Stomach (tissue), 9 donors: ENCODE results near the gene RGS7. TPM values are rescaled to one million over a fixed set of nuclear protein-coding genes. Genes with fewer than 3 reads are reported as not detected.

Experiments
- DNase-seq, 2 donors: peaks; one replicate each; pipeline versions ENCODE4 v3.0.0 to v3.0.0-alpha.2; 2013 to 2019
- H3K27ac ChIP-seq, 5 donors: fragments of 200-600 bp in 4 of 5; sonication (generic) in 4 of 5; one replicate each; pipeline ENCODE4 v1.5.1; 2013 to 2019; ENCODE audit warnings: mild to moderate bottlenecking in 1 of 5, moderate library complexity in 1 of 5
- H3K27me3 ChIP-seq, 3 donors: fragments of 200-600 bp; sonication (generic); one replicate each; pipeline ENCODE4 v1.5.1; 2017 to 2019; ENCODE audit warnings: mixed run types in 1 of 3
- H3K36me3 ChIP-seq, 4 donors: fragments of 200-600 bp; sonication (generic); 1 replicate in 3 of 4; 2 replicates in 1 of 4; pipeline ENCODE4 v1.5.1; 2016 to 2019
- H3K4me1 ChIP-seq, 4 donors: fragments of 200-600 bp; sonication (generic); one replicate each; pipeline ENCODE4 v1.5.1; 2016 to 2019
- H3K4me3 ChIP-seq, 4 donors: fragments of 200-600 bp; sonication (generic) in 3 of 4; one replicate each; pipeline ENCODE4 v1.5.1; 2016 to 2019; ENCODE audit warnings: mild to moderate bottlenecking in 1 of 4
- H3K9me3 ChIP-seq, 4 donors: fragments of 200-600 bp; sonication (generic); one replicate each; pipeline ENCODE4 v1.5.1; 2016 to 2019
- CTCF ChIP-seq, 7 experiments: fragments of 450-650 bp in 4 of 7; fragments of 200-600 bp in 3 of 7; sonication (generic) in 3 of 7; IDR thresholded peaks; one replicate each; pipeline ENCODE4 v1.5.1; 2016 to 2019; ENCODE audit warnings: antibody characterized with exemption in 7 of 7, control low read depth in 2 of 7, mild to moderate bottlenecking in 1 of 7
- EP300 ChIP-seq: sonication (generic); formaldehyde crosslinking; IDR thresholded peaks from one replicate; pipeline ENCODE4 v1.6.1; 2017; ENCODE audit warnings: antibody characterized with exemption
- POLR2A ChIP-seq, 4 donors: fragments of 450-650 bp; IDR thresholded peaks; one replicate each; pipeline ENCODE4 v1.6.1; 2016; ENCODE audit warnings: antibody characterized with exemption in 4 of 4, control low read depth in 2 of 4, mild to moderate bottlenecking in 1 of 4, moderate library complexity in 1 of 4
- POLR2AphosphoS5 ChIP-seq, 3 donors: sonication (generic); formaldehyde crosslinking; IDR thresholded peaks; one replicate each; pipeline ENCODE4 v1.6.1; 2016; ENCODE audit warnings: antibody characterized with exemption in 3 of 3
- WGBS, 5 donors: extraction: QIAGEN DNeasy Blood & Tissue Kit in 3 of 5; methylation state at CpG; one replicate each; pipeline versions ENCODE4 v1.1.5 to v1.1.7; 2013 to 2018; 5-methylcytosine and 5-hydroxymethylcytosine counted together
- intact Hi-C: fragments of 100-400 bp; cut with DNase I; formaldehyde crosslinking; loops from one replicate; pipeline ENCODE4 v1.15.1; 2023; ENCODE audit warnings: low total_unique reads
- polyA plus RNA-seq, 3 donors: library from polyadenylated mRNA; stranded (reverse); fragments of 200-250 nt; gene quantifications; one replicate each; pipeline ENCODE4 v1.2.3, GENCODE V29; 2013
- total RNA-seq, 5 donors: library from RNA; depleted of rRNA; stranded (reverse); fragments of >200 nt; gene quantifications; one replicate each; pipeline versions ENCODE4 v1.1.0 to v1.2.3, GENCODE V29; 2014 to 2016
- donor health status: healthy with polysubstance abuse.
- donor health status: Bipolar disorder and iron deficiency.
- donor health status: healthy.

Gene RGS7
- total and polyA plus RNA-seq, 8 donors, result 0.23 to 2.9 (median 1.9) TPM; not detected in 2

- H3K9me3 ChIP-seq, result no peaks in the 10 kb centered on the region
- intact Hi-C loops, result no loop called here
- 84 to 92% (median 90%) methylated on average over 3 of the region's 3 CpGs for WGBS, 5 donors
- H3K27me3 ChIP-seq, result no peaks in the 10 kb centered on the region
- no peaks in the 10 kb centered on the region for H3K36me3 ChIP-seq
- H3K27ac ChIP-seq, result no peak overlapping the region
- no peaks in the 10 kb centered on the region for H3K4me1 ChIP-seq
- DNase-seq, result no peak
- TF ChIP-seq CTCF (IDR thresholded peaks at IDR 0.05) (no peak), EP300 (no peak), POLR2AphosphoS5 (IDR thresholded peaks at IDR 0.05) (no peak), POLR2A (IDR thresholded peaks at IDR 0.05) (no peak)
- no peak overlapping the region for H3K4me3 ChIP-seq
Observed at GRCh38 chr1:240860023-240860422, 497.0 kb downstream of the RGS7 start.

GRCh38 chr1:240854367-240854766 is 502.6 kb downstream of the RGS7 start:
- DNase-seq, result no peak
- Histone ChIP-seq H3K4me1 (no peaks in the 10 kb centered on the region), H3K36me3 (no peaks in the 10 kb centered on the region), H3K27me3 (no peaks in the 10 kb centered on the region), H3K4me3 (no peak overlapping the region), H3K9me3 (peaks cover 0 to 6% (median 0%) of the 10 kb centered on the region in 4 donors), H3K27ac (no peak overlapping the region)
- TF ChIP-seq POLR2AphosphoS5 (IDR thresholded peaks at IDR 0.05), result no peak
- intact Hi-C loops, result no loop called here
- 71 to 89% (median 83%) methylated on average over 6 of the region's 6 CpGs for WGBS, 5 donors

GRCh38 chr1:240847325-240847724 is 509.7 kb downstream of the RGS7 start:
- intact Hi-C loops, result no loop called here
- TF ChIP-seq EP300 (no peak), POLR2AphosphoS5 (IDR thresholded peaks at IDR 0.05) (no peak), POLR2A (IDR thresholded peaks at IDR 0.05) (no peak), CTCF (IDR thresholded peaks at IDR 0.05) (no peak)
- H3K9me3 ChIP-seq, result peaks cover 0 to 6% (median 0%) of the 10 kb centered on the region in 4 donors
- no peaks in the 10 kb centered on the region for H3K36me3 ChIP-seq
- no peak overlapping the region for H3K4me3 ChIP-seq
- no peak overlapping the region for H3K27ac ChIP-seq
- WGBS, 5 donors, result 85 to 93% (median 91%) methylated on average over 2 of the region's 2 CpGs
- no peaks in the 10 kb centered on the region for H3K4me1 ChIP-seq
- H3K27me3 ChIP-seq, result no peaks in the 10 kb centered on the region
- no peak for DNase-seq

- H3K9me3 ChIP-seq, result no peaks in the 10 kb centered on the region
- intact Hi-C loops, result no loop called here
- no peak for DNase-seq
- H3K4me3 ChIP-seq, result no peak overlapping the region
- no peaks in the 10 kb centered on the region for H3K36me3 ChIP-seq
- H3K27ac ChIP-seq, result no peak overlapping the region
- no peaks in the 10 kb centered on the region for H3K4me1 ChIP-seq
- no peaks in the 10 kb centered on the region for H3K27me3 ChIP-seq
- TF ChIP-seq POLR2A (IDR thresholded peaks at IDR 0.05) (no peak), EP300 (no peak), CTCF (IDR thresholded peaks at IDR 0.05) (no peak), POLR2AphosphoS5 (IDR thresholded peaks at IDR 0.05) (no peak)
- WGBS, 5 donors, result 82 to 99% (median 95%) methylated on average over 1 of the region's 1 CpG
Observed at GRCh38 chr1:240844486-240844885, 512.5 kb downstream of the RGS7 start.

GRCh38 chr1:240843798-240844197 is 513.2 kb downstream of the RGS7 start:
- Histone ChIP-seq H3K4me3 (no peak overlapping the region), H3K27me3 (no peaks in the 10 kb centered on the region), H3K27ac (no peak overlapping the region), H3K9me3 (no peaks in the 10 kb centered on the region), H3K36me3 (no peaks in the 10 kb centered on the region), H3K4me1 (no peaks in the 10 kb centered on the region)
- intact Hi-C loops, result no loop called here
- TF ChIP-seq EP300 (no peak), POLR2A (IDR thresholded peaks at IDR 0.05) (no peak), POLR2AphosphoS5 (IDR thresholded peaks at IDR 0.05) (no peak), CTCF (IDR thresholded peaks at IDR 0.05) (no peak)
- WGBS, 5 donors, result 26 to 43% (median 30%) methylated on average over 3 of the region's 3 CpGs
- no peak for DNase-seq
